Measurements from ENCODE around the gene GJD4.

GJD4 gene

GRCh38 chr10:35584946-35585345 lies 20.2 kb upstream of the GJD4 start:
- Histone ChIP-seq H3K9ac (ENCODE audit: low read length) (no peak overlapping the region), H3K9me3 (ENCODE audit: low read length) (no peaks in the 10 kb centered on the region), H3K4me2 (ENCODE audit: low read length) (no peak overlapping the region), H3K79me2 (ENCODE audit: insufficient read depth, low read length) (no peaks in the 10 kb centered on the region), H3F3A (ENCODE audit: insufficient read depth, low read length) (no peaks in the 10 kb centered on the region), H3K9me2 (ENCODE audit: low read depth, low read length) (no peaks in the 10 kb centered on the region), H3K27ac (ENCODE audit: low read depth, low read length, poor library complexity, severe bottlenecking) (no peak overlapping the region), H3K4me1 (ENCODE audit: insufficient read depth, low read length, severe bottlenecking) (no peaks in the 10 kb centered on the region), H3K4me3 (ENCODE audit: low read depth, low read length, poor library complexity, severe bottlenecking) (no peak overlapping the region), H3K36me3 (ENCODE audit: insufficient read depth, low read length) (no peaks in the 10 kb centered on the region), H3K27me3 (ENCODE audit: insufficient read depth, low read length) (no peaks in the 10 kb centered on the region), H2AFZ (ENCODE audit: low read length) (no peak overlapping the region), H4K20me1 (ENCODE audit: insufficient read depth, low read length) (no peaks in the 10 kb centered on the region)
- TF ChIP-seq CTCF (IDR thresholded peaks at IDR 0.05; ENCODE audit: low read length) (no peak), EZH2 (IDR thresholded peaks at IDR 0.05; ENCODE audit: borderline replicate concordance, low read length) (no peak)

GRCh38 chr10:35585356-35585755 lies 19.8 kb upstream of the GJD4 start:
- no peaks in the 10 kb centered on the region for H3K9me3 ChIP-seq (ENCODE audit: low read length)
- no peaks in the 10 kb centered on the region for H4K20me1 ChIP-seq (ENCODE audit: insufficient read depth, low read length)
- H3K27me3 ChIP-seq (ENCODE audit: insufficient read depth, low read length): no peaks in the 10 kb centered on the region
- no peaks in the 10 kb centered on the region for H3F3A ChIP-seq (ENCODE audit: insufficient read depth, low read length)
- H3K36me3 ChIP-seq (ENCODE audit: insufficient read depth, low read length): no peaks in the 10 kb centered on the region
- H2AFZ ChIP-seq (ENCODE audit: low read length): no peak overlapping the region
- H3K9me2 ChIP-seq (ENCODE audit: low read depth, low read length): no peaks in the 10 kb centered on the region
- H3K27ac ChIP-seq (ENCODE audit: low read depth, low read length, poor library complexity, severe bottlenecking): no peak overlapping the region
- no peak overlapping the region for H3K9ac ChIP-seq (ENCODE audit: low read length)
- no peaks in the 10 kb centered on the region for H3K79me2 ChIP-seq (ENCODE audit: insufficient read depth, low read length)
- no peak overlapping the region for H3K4me3 ChIP-seq (ENCODE audit: low read depth, low read length, poor library complexity, severe bottlenecking)
- no peak overlapping the region for H3K4me2 ChIP-seq (ENCODE audit: low read length)
- no peak for TF ChIP-seq CTCF (IDR thresholded peaks at IDR 0.05; ENCODE audit: low read length)
- no peak for TF ChIP-seq EZH2 (IDR thresholded peaks at IDR 0.05; ENCODE audit: borderline replicate concordance, low read length)
- H3K4me1 ChIP-seq (ENCODE audit: insufficient read depth, low read length, severe bottlenecking): no peaks in the 10 kb centered on the region

GRCh38 chr10:35585903-35586535 lies 19.1 kb upstream of the GJD4 start:
- no peak for TF ChIP-seq EZH2 (IDR thresholded peaks at IDR 0.05; ENCODE audit: borderline replicate concordance, low read length)
- TF ChIP-seq CTCF (IDR thresholded peaks at IDR 0.05; ENCODE audit: low read length): no peak
- no peak overlapping the region for H3K9ac ChIP-seq (ENCODE audit: low read length)
- no peak overlapping the region for H3K27ac ChIP-seq (ENCODE audit: low read depth, low read length, poor library complexity, severe bottlenecking)
- no peak overlapping the region for H2AFZ ChIP-seq (ENCODE audit: low read length)
- H3K4me1 ChIP-seq (ENCODE audit: insufficient read depth, low read length, severe bottlenecking): no peaks in the 10 kb centered on the region
- H3K9me3 ChIP-seq (ENCODE audit: low read length): no peaks in the 10 kb centered on the region
- no peak overlapping the region for H3K4me3 ChIP-seq (ENCODE audit: low read depth, low read length, poor library complexity, severe bottlenecking)
- no peak overlapping the region for H3K4me2 ChIP-seq (ENCODE audit: low read length)
- no peaks in the 10 kb centered on the region for H3K79me2 ChIP-seq (ENCODE audit: insufficient read depth, low read length)
- H3K27me3 ChIP-seq (ENCODE audit: insufficient read depth, low read length): no peaks in the 10 kb centered on the region
- H3K9me2 ChIP-seq (ENCODE audit: low read depth, low read length): no peaks in the 10 kb centered on the region
- no peaks in the 10 kb centered on the region for H3F3A ChIP-seq (ENCODE audit: insufficient read depth, low read length)
- no peaks in the 10 kb centered on the region for H3K36me3 ChIP-seq (ENCODE audit: insufficient read depth, low read length)
- no peaks in the 10 kb centered on the region for H4K20me1 ChIP-seq (ENCODE audit: insufficient read depth, low read length)
